Ascending aorta (tissue), 2 donors: ENCODE measurements around the gene PTGR3. TPM values are rescaled to one million over a fixed set of nuclear protein-coding genes. Genes with fewer than 3 reads are reported as not detected.

Source experiments
- DNase-seq, 2 donors: peaks; one replicate each; pipeline ENCODE4 v3.0.0-alpha.2; 2019; ENCODE audit warnings: low spot score in 2 of 2
- H3K27ac ChIP-seq, 2 donors: fragments of 200-600 bp; sonication (generic); one replicate each; pipeline ENCODE4 v1.5.1; 2016 to 2017; ENCODE audit warnings: mild to moderate bottlenecking in 1 of 2
- H3K27me3 ChIP-seq: fragments of 200-600 bp; sonication (generic); one replicate; pipeline ENCODE4 v1.5.1; 2017
- H3K36me3 ChIP-seq, 2 donors: fragments of 200-600 bp; sonication (generic); one replicate each; pipeline ENCODE4 v1.5.1; 2016
- H3K4me1 ChIP-seq, 2 donors: fragments of 200-600 bp; sonication (generic); one replicate each; pipeline ENCODE4 v1.5.1; 2016 to 2017; ENCODE audit warnings: mild to moderate bottlenecking in 1 of 2
- H3K4me3 ChIP-seq, 2 donors: fragments of 200-600 bp; sonication (generic); one replicate each; pipeline ENCODE4 v1.5.1; 2016 to 2017; ENCODE audit warnings: mild to moderate bottlenecking in 1 of 2
- H3K9me3 ChIP-seq, 2 donors: fragments of 200-600 bp; sonication (generic); one replicate each; pipeline ENCODE4 v1.5.1; 2016
- intact Hi-C: fragments of 100-400 bp; cut with DNase I; formaldehyde crosslinking; loops from one replicate; pipeline ENCODE4 v1.15.1; 2023
- total RNA-seq: library from RNA; depleted of rRNA; stranded (reverse); fragments of >200 nt; gene quantifications from one replicate; pipeline ENCODE4 v1.1.0, GENCODE V29; 2016
- TF ChIP-seq, protein P1 (sequence below), 3 experiments: fragments of 200-600 bp in 2 of 3; fragments of 450-650 bp in 1 of 3; sonication (generic) in 2 of 3; IDR thresholded peaks; one replicate each; pipeline ENCODE4 v1.5.1; 2016 to 2019; ENCODE audit warnings: antibody characterized with exemption in 3 of 3, mild to moderate bottlenecking in 1 of 3, moderate library complexity in 1 of 3

PTGR3 gene
- total RNA-seq, 1 donor from 2014 or later: 10.1 TPM

DNA sequence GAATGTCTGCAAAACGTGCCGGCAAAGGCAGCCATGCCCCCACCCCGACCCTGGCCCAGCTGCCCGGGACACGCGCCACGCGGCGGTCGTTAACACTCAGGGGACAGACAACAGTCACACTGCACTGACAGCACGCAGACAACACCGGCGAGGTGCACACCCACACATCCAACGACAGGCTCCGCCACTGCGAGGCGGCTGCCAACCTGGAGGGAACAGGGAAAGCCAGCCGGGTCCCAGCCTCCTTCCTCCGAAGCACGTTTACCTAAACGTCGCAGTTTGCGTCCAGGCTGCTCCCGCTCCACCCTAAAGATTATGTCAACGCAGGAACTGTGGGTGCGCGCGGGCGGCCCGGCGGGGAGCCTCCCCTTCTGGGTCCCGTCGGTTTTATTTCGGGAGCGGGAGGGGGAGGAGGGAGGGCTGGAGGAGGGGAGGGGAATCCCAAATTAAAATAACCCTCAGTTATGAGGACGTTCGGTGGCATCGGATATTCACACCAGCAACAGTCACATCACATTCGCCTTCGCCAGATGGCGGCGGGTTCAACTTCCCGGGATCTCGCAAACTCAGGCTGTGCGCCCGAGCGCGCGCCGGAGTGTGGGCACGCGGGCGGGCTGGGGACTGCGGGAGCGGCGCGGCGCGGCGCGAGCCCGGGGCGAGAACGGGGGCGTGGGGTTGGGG, 644 bp downstream of the PTGR3 start:
- no peaks in the 10 kb centered on the region for H3K27me3 ChIP-seq
- peak overlapping the region; percentile 92 to 93 for H3K4me3 ChIP-seq
- H3K36me3 ChIP-seq: no peaks in the 10 kb centered on the region
- H3K9me3 ChIP-seq: no peaks in the 10 kb centered on the region
- DNase-seq: peak; percentile 19 to 72
- intact Hi-C loops: loop anchor here (2.0 to 10.0 kb wide), 6 partner anchors 39 to 1617 kb away; partner anchors contain the start of genes CNDP2, CYB5A, ZNF236 and ZNF407
- TF ChIP-seq, protein P1, sequence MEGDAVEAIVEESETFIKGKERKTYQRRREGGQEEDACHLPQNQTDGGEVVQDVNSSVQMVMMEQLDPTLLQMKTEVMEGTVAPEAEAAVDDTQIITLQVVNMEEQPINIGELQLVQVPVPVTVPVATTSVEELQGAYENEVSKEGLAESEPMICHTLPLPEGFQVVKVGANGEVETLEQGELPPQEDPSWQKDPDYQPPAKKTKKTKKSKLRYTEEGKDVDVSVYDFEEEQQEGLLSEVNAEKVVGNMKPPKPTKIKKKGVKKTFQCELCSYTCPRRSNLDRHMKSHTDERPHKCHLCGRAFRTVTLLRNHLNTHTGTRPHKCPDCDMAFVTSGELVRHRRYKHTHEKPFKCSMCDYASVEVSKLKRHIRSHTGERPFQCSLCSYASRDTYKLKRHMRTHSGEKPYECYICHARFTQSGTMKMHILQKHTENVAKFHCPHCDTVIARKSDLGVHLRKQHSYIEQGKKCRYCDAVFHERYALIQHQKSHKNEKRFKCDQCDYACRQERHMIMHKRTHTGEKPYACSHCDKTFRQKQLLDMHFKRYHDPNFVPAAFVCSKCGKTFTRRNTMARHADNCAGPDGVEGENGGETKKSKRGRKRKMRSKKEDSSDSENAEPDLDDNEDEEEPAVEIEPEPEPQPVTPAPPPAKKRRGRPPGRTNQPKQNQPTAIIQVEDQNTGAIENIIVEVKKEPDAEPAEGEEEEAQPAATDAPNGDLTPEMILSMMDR (IDR thresholded peaks at IDR 0.05): no peak
- peaks cover 7 to 37% of the 10 kb centered on the region in 2 donors for H3K4me1 ChIP-seq
- H3K27ac ChIP-seq: peak overlapping the region; percentile 96 to 97

DNA sequence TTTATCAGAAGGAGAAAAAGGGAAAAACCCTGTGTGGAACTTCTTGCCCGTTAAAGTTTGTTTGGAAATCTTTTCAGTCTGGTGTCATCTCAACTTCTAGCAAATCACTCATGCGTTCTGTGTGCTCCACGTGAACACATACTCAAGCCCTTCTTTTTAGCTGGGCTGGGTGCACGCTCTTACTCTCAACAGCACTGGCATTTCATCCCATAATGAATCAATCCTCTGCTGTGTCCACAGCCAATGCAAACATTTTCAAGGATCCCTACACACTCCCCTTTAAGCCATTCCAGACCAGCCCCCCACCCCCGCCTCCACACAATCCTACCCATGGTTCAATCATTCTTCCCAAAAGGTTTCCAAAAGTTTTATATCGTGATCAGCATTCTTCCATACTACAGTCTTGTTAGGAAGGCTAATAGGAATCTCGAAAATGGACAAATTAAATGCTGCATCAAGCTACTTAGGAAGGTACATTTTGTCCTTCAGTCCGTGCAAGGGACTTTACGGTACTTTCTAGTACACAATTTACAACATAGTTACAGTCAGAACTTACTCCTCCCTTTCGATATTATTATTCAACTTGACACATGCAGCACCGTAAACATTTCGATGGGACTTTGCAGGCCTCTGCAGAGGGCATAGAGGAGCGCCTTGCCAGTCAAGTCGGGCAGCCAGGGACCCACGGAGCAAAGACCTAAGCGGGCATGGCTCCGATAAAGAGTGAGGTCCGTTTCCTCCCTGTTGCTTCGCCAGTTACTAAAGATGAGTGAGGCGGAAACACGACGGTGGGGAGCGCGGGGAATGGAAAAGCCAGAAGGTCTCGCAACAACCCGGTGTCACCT, 1.4 kb downstream of the PTGR3 start:
- TF ChIP-seq, protein P1 (IDR thresholded peaks at IDR 0.05): no peak
- DNase-seq: no peak
- H3K27ac ChIP-seq: peak overlapping the region; percentile 96 to 97
- H3K4me1 ChIP-seq: peaks cover 7 to 34% of the 10 kb centered on the region in 2 donors
- H3K4me3 ChIP-seq: peak overlapping the region; percentile 92 to 93
- H3K36me3 ChIP-seq: no peaks in the 10 kb centered on the region
- intact Hi-C loops: loop anchor here (2.0 to 10.0 kb wide), 6 partner anchors 39 to 1617 kb away; partner anchors contain the start of genes CNDP2, CYB5A, ZNF236 and ZNF407
- H3K27me3 ChIP-seq: no peaks in the 10 kb centered on the region
- no peaks in the 10 kb centered on the region for H3K9me3 ChIP-seq

DNA sequence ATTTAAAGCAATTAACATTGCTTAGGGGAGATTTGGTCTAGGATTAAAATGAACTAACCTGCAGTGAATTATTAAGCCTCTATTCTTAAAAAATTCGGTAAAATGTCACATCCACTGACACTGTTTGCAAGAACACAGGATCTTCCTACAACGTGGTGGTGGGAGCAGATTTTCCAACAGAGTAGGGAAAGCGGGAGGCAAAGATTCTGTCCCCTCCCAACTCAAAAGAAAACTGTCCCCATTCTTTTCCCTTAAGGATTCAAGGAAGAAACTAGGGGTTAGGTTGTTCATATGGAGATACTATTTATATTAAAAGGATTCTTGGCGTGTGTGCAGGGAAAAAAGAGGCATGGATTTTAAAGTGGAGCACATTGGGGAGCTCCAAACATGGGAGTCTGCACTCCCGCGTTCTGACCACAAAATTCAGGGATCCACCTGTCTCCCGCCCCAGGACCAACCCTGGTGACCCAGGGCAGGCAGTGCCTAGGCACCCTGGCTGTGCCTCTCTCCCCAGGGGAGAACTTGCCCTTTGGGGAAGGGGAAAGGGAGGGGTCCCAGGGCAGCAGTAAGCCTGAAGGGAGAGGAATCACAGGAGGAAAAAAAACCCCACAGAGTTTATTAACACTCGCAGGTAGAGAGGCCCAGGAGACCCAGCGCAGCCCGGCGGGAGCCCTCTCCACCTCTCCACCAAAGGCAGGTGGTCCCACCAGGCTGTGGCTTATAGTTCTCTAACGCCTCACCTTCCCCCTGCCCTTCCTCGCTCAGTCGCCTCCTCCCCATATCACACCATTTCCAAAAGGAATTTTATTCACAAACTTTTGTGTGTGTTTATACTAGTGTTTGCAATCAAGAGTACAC, 2.3 kb downstream of the PTGR3 start:
- intact Hi-C loops: loop anchor here (5.0 to 10.0 kb wide), 2 partner anchors 914 to 1618 kb away; partner anchors contain the start of genes CYB5A and ZNF236
- no peaks in the 10 kb centered on the region for H3K36me3 ChIP-seq
- peak overlapping the region; percentile 92 to 93 for H3K4me3 ChIP-seq
- DNase-seq: no peak
- peaks cover 7 to 37% of the 10 kb centered on the region in 2 donors for H3K4me1 ChIP-seq
- no peak overlapping the region for H3K27ac ChIP-seq
- H3K27me3 ChIP-seq: no peaks in the 10 kb centered on the region
- no peaks in the 10 kb centered on the region for H3K9me3 ChIP-seq
- TF ChIP-seq, protein P1 (IDR thresholded peaks at IDR 0.05): no peak

DNA sequence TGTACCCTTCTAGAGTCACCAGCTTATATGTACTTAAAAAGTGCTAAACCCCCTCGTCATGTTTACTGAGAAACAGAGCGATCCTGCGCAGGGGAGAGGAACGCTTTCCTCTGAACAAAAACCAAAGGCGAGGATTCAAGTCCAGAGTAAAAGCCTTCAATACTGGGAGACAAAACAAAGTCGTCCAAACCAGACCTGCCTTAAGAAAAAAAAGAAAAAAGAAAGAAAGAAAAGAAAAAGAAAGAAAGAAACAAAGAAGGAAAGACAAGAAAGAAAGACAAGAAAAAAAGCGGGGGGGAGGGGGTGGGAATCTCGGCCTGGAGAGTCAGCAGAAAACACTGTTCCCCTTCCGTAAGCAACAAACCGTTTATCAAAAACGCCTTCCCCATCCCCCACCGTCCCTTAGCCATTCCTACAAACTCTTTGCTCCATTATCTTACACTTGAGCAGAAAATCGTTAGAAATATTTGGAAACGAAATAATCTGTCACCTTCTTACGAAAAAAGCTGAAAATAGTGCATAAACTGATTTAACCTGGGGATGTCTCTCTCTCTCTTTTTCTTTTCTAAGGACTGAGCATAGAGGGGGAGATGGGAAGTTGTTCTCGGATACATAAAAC, 3.3 kb downstream of the PTGR3 start:
- intact Hi-C loops: loop anchor here (5.0 to 10.0 kb wide), 2 partner anchors 913 to 1619 kb away; partner anchors contain the start of genes CYB5A and ZNF236
- DNase-seq: no peak
- no peaks in the 10 kb centered on the region for H3K27me3 ChIP-seq
- TF ChIP-seq, protein P1 (IDR thresholded peaks at IDR 0.05): no peak
- H3K4me1 ChIP-seq: peaks cover 7 to 37% of the 10 kb centered on the region in 2 donors
- H3K27ac ChIP-seq: no peak overlapping the region
- H3K4me3 ChIP-seq: peak overlapping the region in 1 of 2 donors; percentile 51
- H3K36me3 ChIP-seq: no peaks in the 10 kb centered on the region
- no peaks in the 10 kb centered on the region for H3K9me3 ChIP-seq
